H1 (cell line): ENCODE measurements around the gene ZBTB26. TPM values are rescaled to one million over a fixed set of nuclear protein-coding genes. Genes with fewer than 3 reads are reported as not detected.

Experiments
- CTCF ChIA-PET: fragments of 300-600 bp; sonication (Branson Sonifier 250); formaldehyde crosslinking; loops from one replicate; lab custom pipeline; 2021; ENCODE audit not compliant: partially characterized antibody; lab: Charles Lee
- POLR2A ChIA-PET: fragments of 300-600 bp; sonication (Branson Sonifier 250); formaldehyde crosslinking; loops from one replicate; lab custom pipeline; 2021; ENCODE audit warnings: inconsistent platforms; ENCODE audit not compliant: partially characterized antibody; lab: Charles Lee
- DNase-seq, 2 experiments: peaks; one replicate each; pipeline versions ENCODE4 v3.0.0 to v3.0.0-alpha.2; 2010 to 2022; ENCODE audit warnings: low spot score in 2 of 2, low read depth in 1 of 2, mixed read lengths in 1 of 2
- FAIRE-seq: peaks from 2 replicates; lab custom pipeline; 2011; peaks lifted over from hg19 to GRCh38; lab: Jason Lieb, UNC
- H2AFZ ChIP-seq: 2 replicates; pipeline ENCODE4 v1.8.1; 2012; ENCODE audit warnings: low read length, inconsistent platforms
- H2AK5ac ChIP-seq: 2 replicates; pipeline ENCODE4 v1.6.1; 2013; ENCODE audit warnings: low read depth, low read length
- H2BK120ac ChIP-seq: replicated peaks from 2 replicates; pipeline ENCODE3; 2013; ENCODE audit warnings: low read depth, low read length, inconsistent platforms
- H2BK12ac ChIP-seq: 2 replicates; pipeline ENCODE4 v1.6.1; 2013; ENCODE audit warnings: low read depth, low read length
- H2BK15ac ChIP-seq: 2 replicates; pipeline ENCODE4 v1.6.1; 2013; ENCODE audit warnings: low read length
- H2BK20ac ChIP-seq: 2 replicates; pipeline ENCODE4 v1.6.1; 2013; ENCODE audit warnings: low read length
- H2BK5ac ChIP-seq: 2 replicates; pipeline ENCODE4 v1.6.1; 2013; ENCODE audit warnings: low read depth, low read length
- H3K14ac ChIP-seq: 2 replicates; pipeline ENCODE4 v1.6.1; 2013; ENCODE audit warnings: inconsistent platforms; ENCODE audit not compliant: insufficient read length
- H3K18ac ChIP-seq: 2 replicates; pipeline ENCODE4 v1.6.1; 2013; ENCODE audit warnings: low read length; ENCODE audit errors: extremely low read depth
- H3K23ac ChIP-seq: 2 replicates; pipeline ENCODE4 v1.6.1; 2013; ENCODE audit warnings: inconsistent platforms; ENCODE audit not compliant: insufficient read length
- H3K23me2 ChIP-seq: 2 replicates; pipeline ENCODE4 v1.6.1; 2013; ENCODE audit warnings: low read depth, low read length
- H3K27ac ChIP-seq: 2 replicates; pipeline ENCODE4 v1.6.1; 2011; ENCODE audit warnings: low read depth, low read length, inconsistent platforms
- H3K27me3 ChIP-seq, 4 experiments: replicated peaks in 1 of 4; 1 replicate in 1 of 4; 2 replicates in 3 of 4; pipeline versions ENCODE4 v1.6.1 to v1.8.1; 2011 to 2013; ENCODE audit warnings: low read length in 3 of 4, mild to moderate bottlenecking in 3 of 4, inconsistent platforms in 2 of 4, mixed read lengths in 2 of 4, moderate library complexity in 1 of 4; ENCODE audit not compliant: control insufficient read depth in 3 of 4, insufficient read depth in 3 of 4; ENCODE audit errors: extremely low read depth in 1 of 4
- H3K36me3 ChIP-seq, 4 experiments: 2 replicates each; pipeline versions ENCODE4 v1.6.1 to v1.8.1; 2011 to 2013; ENCODE audit warnings: mild to moderate bottlenecking in 4 of 4, low read length in 3 of 4, moderate library complexity in 2 of 4, control low read depth in 1 of 4, inconsistent platforms in 1 of 4; ENCODE audit not compliant: insufficient read depth in 4 of 4, control insufficient read depth in 2 of 4
- H3K4ac ChIP-seq: replicated peaks from 2 replicates; pipeline ENCODE3; 2013; ENCODE audit warnings: low read length, low read depth, mixed read lengths, inconsistent platforms; ENCODE audit not compliant: insufficient read length
- H3K4me1 ChIP-seq, 4 experiments: replicated peaks in 1 of 4; 1 replicate in 1 of 4; 2 replicates in 3 of 4; pipeline versions ENCODE4 v1.6.1 to v1.8.1; 2011 to 2013; ENCODE audit warnings: low read length in 3 of 4, inconsistent platforms in 2 of 4, mixed read lengths in 1 of 4; ENCODE audit not compliant: insufficient read depth in 4 of 4, control insufficient read depth in 3 of 4
- H3K4me2 ChIP-seq, 2 experiments: 2 replicates each; pipeline versions ENCODE4 v1.6.1 to v1.8.1; 2011 to 2013; ENCODE audit warnings: low read depth in 2 of 2, low read length in 2 of 2, control low read depth in 1 of 2, inconsistent platforms in 1 of 2, mild to moderate bottlenecking in 1 of 2; ENCODE audit not compliant: insufficient read depth in 1 of 2
- H3K4me3 ChIP-seq, 4 experiments: fragments of 200-600, 300-600 bp in 1 of 4; sonication (generic), shearing (Covaris generic), sonication (Bioruptor Twin) in 1 of 4; 2 replicates each; pipeline versions ENCODE4 v1.5.1 to v1.8.1; 2011 to 2016; ENCODE audit warnings: low read length in 4 of 4, low read depth in 3 of 4, control low read depth in 2 of 4, inconsistent platforms in 2 of 4, mild to moderate bottlenecking in 2 of 4, mixed read lengths in 1 of 4, moderate library complexity in 1 of 4; ENCODE audit not compliant: insufficient read depth in 2 of 4; ENCODE audit errors: extremely low read depth in 1 of 4
- H3K56ac ChIP-seq: replicated peaks from 2 replicates; pipeline ENCODE3; 2013; ENCODE audit warnings: low read depth, mild to moderate bottlenecking, mixed read lengths, low read length, inconsistent platforms; ENCODE audit not compliant: insufficient read length
- H3K79me1 ChIP-seq: 2 replicates; pipeline ENCODE4 v1.6.1; 2013; ENCODE audit warnings: low read depth, low read length, control low read depth
- H3K79me2 ChIP-seq, 2 experiments: 2 replicates each; pipeline versions ENCODE4 v1.6.1 to v1.8.1; 2012 to 2013; ENCODE audit warnings: low read length in 2 of 2, mild to moderate bottlenecking in 2 of 2, inconsistent platforms in 1 of 2; ENCODE audit not compliant: insufficient read depth in 2 of 2, control insufficient read depth in 1 of 2
- H3K9ac ChIP-seq, 4 experiments: replicated peaks in 1 of 4; 1 replicate in 1 of 4; 2 replicates in 3 of 4; pipeline versions ENCODE4 v1.6.1 to v1.8.1; 2011 to 2013; ENCODE audit warnings: low read depth in 3 of 4, low read length in 3 of 4, control low read depth in 2 of 4, mild to moderate bottlenecking in 2 of 4, moderate library complexity in 2 of 4, inconsistent platforms in 1 of 4; ENCODE audit errors: extremely low read depth in 1 of 4
- H3K9me3 ChIP-seq, 2 experiments: 2 replicates each; pipeline versions ENCODE4 v1.6.1 to v1.8.1; 2012 to 2013; ENCODE audit warnings: mild to moderate bottlenecking in 2 of 2, moderate library complexity in 2 of 2, control low read depth in 1 of 2, inconsistent platforms in 1 of 2, low read depth in 1 of 2, low read length in 1 of 2, mixed read lengths in 1 of 2; ENCODE audit not compliant: insufficient read depth in 2 of 2
- H4K20me1 ChIP-seq, 2 experiments: replicated peaks in 1 of 2; 2 replicates each; pipeline versions ENCODE3 to v1.8.1; 2011 to 2013; ENCODE audit warnings: inconsistent platforms in 2 of 2, low read length in 2 of 2, mild to moderate bottlenecking in 1 of 2; ENCODE audit not compliant: insufficient read depth in 2 of 2, control insufficient read depth in 1 of 2
- H4K5ac ChIP-seq: 2 replicates; pipeline ENCODE4 v1.6.1; 2013; ENCODE audit warnings: low read length, low read depth, mixed read lengths, inconsistent platforms; ENCODE audit not compliant: insufficient read length
- H4K8ac ChIP-seq: 2 replicates; pipeline ENCODE4 v1.8.0; 2013; ENCODE audit warnings: mild to moderate bottlenecking, moderate library complexity, low read length, inconsistent platforms; ENCODE audit not compliant: insufficient read depth; ENCODE audit errors: extremely low read depth
- H4K91ac ChIP-seq: replicated peaks from 2 replicates; pipeline ENCODE3; 2013; ENCODE audit warnings: low read length, mixed read lengths, inconsistent platforms; ENCODE audit not compliant: insufficient read length
- BACH1 ChIP-seq: IDR thresholded peaks from 2 replicates; pipeline ENCODE4 v1.6.1; 2012; ENCODE audit warnings: low read length, improper control_type of control experiment
- EP300 ChIP-seq, 2 experiments: IDR thresholded peaks; 1 replicate in 1 of 2; 2 replicates in 1 of 2; pipeline ENCODE4 v1.6.1; 2011 to 2012; ENCODE audit warnings: low read depth in 2 of 2, low read length in 2 of 2, mild to moderate bottlenecking in 2 of 2, borderline replicate concordance in 1 of 2, inconsistent platforms in 1 of 2, moderate library complexity in 1 of 2
- EZH2 ChIP-seq: fragments of 200-600 bp; sonication (generic); IDR thresholded peaks from 2 replicates; pipeline ENCODE4 v1.7.1; 2012; ENCODE audit warnings: low read depth, mild to moderate bottlenecking, moderate library complexity, low read length, inconsistent platforms; ENCODE audit not compliant: severe bottlenecking
- HDAC2 ChIP-seq, 2 experiments: fragments of 300-600 bp in 1 of 2; sonication (generic) in 1 of 2; IDR thresholded peaks; 2 replicates each; pipeline ENCODE4 v1.6.1; 2011 to 2012; ENCODE audit warnings: low read depth in 2 of 2, low read length in 2 of 2, mild to moderate bottlenecking in 2 of 2, moderate library complexity in 2 of 2, borderline replicate concordance in 1 of 2, inconsistent platforms in 1 of 2
- HDAC6 ChIP-seq: IDR thresholded peaks from one replicate; pipeline ENCODE4 v1.7.1; 2012; ENCODE audit warnings: low read depth, mild to moderate bottlenecking, inconsistent platforms, low read length, moderate library complexity
- JUN ChIP-seq: IDR thresholded peaks from 2 replicates; pipeline ENCODE4 v1.6.1; 2011; ENCODE audit warnings: low read depth, mild to moderate bottlenecking, improper control_type of control experiment, low read length
- MAFK ChIP-seq: IDR thresholded peaks from 2 replicates; pipeline ENCODE4 v1.6.1; 2012; ENCODE audit warnings: low read depth, mild to moderate bottlenecking, improper control_type of control experiment, low read length
- POLR2A ChIP-seq, 2 experiments: IDR thresholded peaks; 1 replicate in 1 of 2; 2 replicates in 1 of 2; pipeline ENCODE4 v1.6.1; 2011; ENCODE audit warnings: low read depth in 2 of 2, low read length in 2 of 2, mild to moderate bottlenecking in 2 of 2; ENCODE audit errors: control extremely low read depth in 1 of 2
- RAD21 ChIP-seq, 2 experiments: IDR thresholded peaks in 1 of 2; conservative IDR thresholded peaks in 1 of 2; 2 replicates each; pipeline ENCODE4 v1.6.1; 2011; ENCODE audit warnings: low read depth in 2 of 2, low read length in 2 of 2, improper control_type of control experiment in 1 of 2, inconsistent platforms in 1 of 2, mild to moderate bottlenecking in 1 of 2, moderate library complexity in 1 of 2
- RBBP5 ChIP-seq: IDR thresholded peaks from 2 replicates; pipeline ENCODE4 v1.7.1; 2012; ENCODE audit warnings: low read depth, mild to moderate bottlenecking, inconsistent platforms, low read length, moderate library complexity, borderline replicate concordance
- RFX5 ChIP-seq: IDR thresholded peaks from 2 replicates; pipeline ENCODE4 v1.6.1; 2011; ENCODE audit warnings: low read depth, low read length, improper control_type of control experiment, borderline replicate concordance
- SP1 ChIP-seq: IDR thresholded peaks from 2 replicates; pipeline ENCODE4 v1.6.1; 2011; ENCODE audit warnings: low read depth, low read length
- SUZ12 ChIP-seq: fragments of 200-600 bp; sonication (generic); IDR thresholded peaks from 2 replicates; pipeline ENCODE4 v1.6.1; 2012; ENCODE audit warnings: mild to moderate bottlenecking, inconsistent platforms, low read length, moderate library complexity, mixed read lengths
- WGBS, 2 experiments: shearing (Covaris generic) in 1 of 2; methylation state at CpG; one replicate each; pipeline versions ENCODE4 v1.1.6 to v1.1.7; 2013 to 2015; ENCODE audit warnings: low lambda C conversion rate in 2 of 2, mixed read lengths in 2 of 2, inconsistent platforms in 1 of 2, low coverage in 1 of 2, missing lambda C conversion rate in 1 of 2; ENCODE audit not compliant: insufficient replicate concordance in 2 of 2, insufficient coverage in 1 of 2, insufficient read length in 1 of 2; ENCODE audit errors: extremely low coverage in 1 of 2, missing lambda C conversion rate in 1 of 2; 5-methylcytosine and 5-hydroxymethylcytosine counted together
- polyA plus RNA-seq, 7 experiments: library from polyadenylated mRNA; depleted of rRNA in 3 of 7; stranded (reverse) in 5 of 7; unstranded in 2 of 7; fragments of >200 nt in 5 of 7; fragments of 200-250 nt in 2 of 7; gene quantifications; 1 replicate in 5 of 7; 2 replicates in 1 of 7; 4 replicates in 1 of 7; pipeline versions ENCODE4 v1.2.1 to v1.2.3, GENCODE V29; 2011 to 2013; ENCODE audit warnings: missing spikeins in 2 of 7, mixed read lengths in 2 of 7
- total RNA-seq: library from RNA; stranded (reverse); fragmentation: NEBNext Ultra II Directional; extraction: Animal tissue kit (Norgen Biotek cat#: 25700); gene quantifications from 2 replicates; pipeline ENCODE4 v1.2.1, GENCODE V29; 2021

The ZBTB26 gene
- total and polyA plus RNA-seq, 2 of the 8 experiments (the other 6 are each of a cell fraction or from before 2014, with no cell fraction given): 5.7 to 7.4 TPM

GRCh38 chr9:122900791-122901190 is 30.5 kb downstream of the ZBTB26 start:
- no peaks in the 10 kb centered on the region; a peak in 1 of 7 replicates for H3K4me1 ChIP-seq
- H4K5ac ChIP-seq: no peak overlapping the region
- DNase-seq (no peak), FAIRE-seq (no peak)
- H3K9me3 ChIP-seq: no peaks in the 10 kb centered on the region
- no peak overlapping the region for H3K4ac ChIP-seq
- H2AFZ ChIP-seq: no peak overlapping the region
- H3K79me2 ChIP-seq: peaks cover 6 to 76% of the 10 kb centered on the region in 2 experiments; a peak in 3 of 4 replicates
- ChIA-PET CTCF (interaction anchor here (0.6 kb wide), 1 partner anchor 16 kb away, joined by 3 read pairs; no protein-coding TSS in a partner anchor), POLR2A (interaction anchor here (1.0 to 1.9 kb wide), 3 partner anchors 12 to 62 kb away, joined by 3 to 5 read pairs (median 5); partner anchors contain the start of genes RABGAP1 and ZBTB6)
- H3K4me3 ChIP-seq: no peak overlapping the region
- H2BK15ac ChIP-seq: no peak overlapping the region
- peaks cover 2 to 3% of the 10 kb centered on the region in 2 experiments for H4K20me1 ChIP-seq
- no peaks in the 10 kb centered on the region for H3K23me2 ChIP-seq
- no peaks in the 10 kb centered on the region for H3K27me3 ChIP-seq
- no peak overlapping the region for H2BK5ac ChIP-seq
- no peak overlapping the region for H3K27ac ChIP-seq
- no peak overlapping the region for H3K14ac ChIP-seq
- H3K36me3 ChIP-seq: peaks cover 0 to 23% (median 7%) of the 10 kb centered on the region in 4 experiments; a peak in 4 of 8 replicates
- H3K9ac ChIP-seq: no peak overlapping the region
- no peak overlapping the region for H2BK20ac ChIP-seq
- H3K18ac ChIP-seq: no peak overlapping the region
- 90% methylated on average over 2 of the region's 2 CpGs; no CpG with 5 or more reads in 1 of the 2 experiments for WGBS, 2 experiments
- no peak overlapping the region for H3K56ac ChIP-seq
- no peak overlapping the region for H4K8ac ChIP-seq
- no peaks in the 10 kb centered on the region; the same call in 1 of the 2 replicates for H3K79me1 ChIP-seq
- no peak overlapping the region for H2BK12ac ChIP-seq
- no peak overlapping the region for H4K91ac ChIP-seq
- H3K23ac ChIP-seq: no peak overlapping the region
- H2BK120ac ChIP-seq: no peak overlapping the region
- no peak overlapping the region for H2AK5ac ChIP-seq
- H3K4me2 ChIP-seq: no peak overlapping the region
- TF ChIP-seq HDAC2 (IDR thresholded peaks at IDR 0.05; ENCODE audit: borderline replicate concordance in 1 of 2, low read depth in 2 of 2, low read length in 2 of 2) (no peak), POLR2A (IDR thresholded peaks at IDR 0.05; ENCODE audit: control extremely low read depth in 1 of 2, low read depth in 2 of 2, low read length in 2 of 2) (no peak), EZH2 (no peak), MAFK (no peak), JUN (no peak), RBBP5 (no peak), SP1 (no peak), RFX5 (no peak), RAD21 (IDR thresholded peaks at IDR 0.05 in 1 of 2, conservative IDR thresholded peaks at IDR 0.05 in 1 of 2; ENCODE audit: low read depth in 2 of 2, low read length in 2 of 2) (no peak), EP300 (IDR thresholded peaks at IDR 0.05; ENCODE audit: borderline replicate concordance in 1 of 2, low read depth in 2 of 2, low read length in 2 of 2) (no peak), HDAC6 (no peak), BACH1 (no peak), SUZ12 (no peak)
